Measurements from ENCODE around the gene KITLG.

The KITLG gene

GRCh38 chr12:88617352-88617751 is 37.1 kb upstream of the KITLG start:
- TF ChIP-seq CTCF (IDR thresholded peaks at IDR 0.05; ENCODE audit: borderline replicate concordance, insufficient read depth, low read depth, low read length), result no peak
- no peak overlapping the region for H3K4me3 ChIP-seq (ENCODE audit: low read depth, low read length)

DNA sequence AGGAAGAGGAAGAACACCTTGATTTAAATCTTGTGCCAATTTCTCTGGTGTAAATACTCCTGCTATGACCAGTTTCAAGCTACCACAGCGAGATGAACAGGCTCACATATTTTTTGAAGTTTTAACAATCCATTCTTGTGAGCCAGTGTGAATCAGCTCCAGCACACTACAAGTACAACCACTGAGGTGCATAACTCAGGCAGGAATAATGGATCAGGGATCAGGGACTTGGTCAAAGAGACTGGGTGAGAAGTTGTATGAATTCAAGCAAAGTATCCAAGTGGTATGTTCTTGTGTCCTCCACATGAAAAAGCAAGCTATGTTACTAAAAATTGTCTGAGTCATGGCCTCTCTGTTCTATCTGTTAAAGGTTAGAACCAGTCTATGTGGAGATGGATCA is 35.2 kb upstream of the KITLG start:
- TF ChIP-seq CTCF (IDR thresholded peaks at IDR 0.05; ENCODE audit: borderline replicate concordance, insufficient read depth, low read depth, low read length), result no peak
- no peak overlapping the region for H3K4me3 ChIP-seq (ENCODE audit: low read depth, low read length)

GRCh38 chr12:88604646-88605045 is 24.4 kb upstream of the KITLG start:
- TF ChIP-seq CTCF (IDR thresholded peaks at IDR 0.05; ENCODE audit: borderline replicate concordance, insufficient read depth, low read depth, low read length), result no peak

GRCh38 chr12:88600272-88600671 is 20.0 kb upstream of the KITLG start:
- no peak for TF ChIP-seq CTCF (IDR thresholded peaks at IDR 0.05; ENCODE audit: borderline replicate concordance, insufficient read depth, low read depth, low read length)

More at GRCh38 chr12:88604646-88605045, 24.4 kb upstream of the KITLG start:
- H3K4me3 ChIP-seq (ENCODE audit: low read depth, low read length), result no peak overlapping the region

GRCh38 chr12:88597365-88597764 is 17.1 kb upstream of the KITLG start:
- no peak for TF ChIP-seq CTCF (IDR thresholded peaks at IDR 0.05; ENCODE audit: borderline replicate concordance, insufficient read depth, low read depth, low read length)
- H3K4me3 ChIP-seq (ENCODE audit: low read depth, low read length), result no peak overlapping the region

More at GRCh38 chr12:88600272-88600671, 20.0 kb upstream of the KITLG start:
- no peak overlapping the region for H3K4me3 ChIP-seq (ENCODE audit: low read depth, low read length)

GRCh38 chr12:88595697-88596096 is 15.4 kb upstream of the KITLG start:
- no peak overlapping the region for H3K4me3 ChIP-seq (ENCODE audit: low read depth, low read length)
- no peak for TF ChIP-seq CTCF (IDR thresholded peaks at IDR 0.05; ENCODE audit: borderline replicate concordance, insufficient read depth, low read depth, low read length)

DNA sequence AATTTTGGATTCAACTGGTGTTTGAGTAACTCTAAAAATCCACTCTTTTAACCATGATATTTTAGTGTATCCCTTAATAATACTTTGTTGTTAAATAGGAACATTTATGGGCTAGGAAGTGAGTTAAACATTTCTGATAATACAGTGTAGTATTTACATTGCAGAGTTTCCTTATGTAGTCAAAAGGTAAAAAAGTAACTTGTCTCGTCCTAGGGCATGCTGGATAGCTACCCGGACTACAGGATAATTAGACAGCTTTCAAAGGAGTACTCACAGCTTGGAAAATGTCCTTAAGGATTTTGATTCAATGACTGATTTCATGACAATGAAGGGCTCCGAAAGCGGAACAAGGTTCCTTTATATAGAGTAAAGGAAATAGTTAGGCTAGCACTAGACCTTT is 14.5 kb upstream of the KITLG start:
- TF ChIP-seq CTCF (IDR thresholded peaks at IDR 0.05; ENCODE audit: borderline replicate concordance, insufficient read depth, low read depth, low read length), result no peak
- H3K4me3 ChIP-seq (ENCODE audit: low read depth, low read length), result no peak overlapping the region
